GM12874 (cell line): Measurements from ENCODE around the gene PFKFB4.

ENCODE experiments used
- CTCF ChIP-seq: IDR thresholded peaks from 2 replicates; pipeline ENCODE4 v1.5.1; 2011; ENCODE audit warnings: low read depth, mild to moderate bottlenecking, control low read depth, low read length, moderate library complexity; ENCODE audit not compliant: insufficient read depth

PFKFB4 gene

GRCh38 chr3:48597408-48597800 lies 40.8 kb upstream of the PFKFB4 start:
- no peak for TF ChIP-seq CTCF

GRCh38 chr3:48596676-48597407 lies 40.2 kb upstream of the PFKFB4 start:
- no peak for TF ChIP-seq CTCF

GRCh38 chr3:48596157-48596556 lies 39.6 kb upstream of the PFKFB4 start:
- no peak for TF ChIP-seq CTCF

- TF ChIP-seq CTCF = no peak
These were observed 39.0 kb upstream of the PFKFB4 start for GRCh38 chr3:48595526-48596121.

GRCh38 chr3:48595075-48595525 lies 38.5 kb upstream of the PFKFB4 start, which contains the start of gene COL7A1:
COL7A1 (minus strand) TSS chr3:48595329; CDS start chr3:48595159, 170 bp downstream.
- TF ChIP-seq CTCF = no peak

- TF ChIP-seq CTCF = no peak
These were observed 37.9 kb upstream of the PFKFB4 start for GRCh38 chr3:48594417-48595049.

GRCh38 chr3:48593337-48593736 lies 36.7 kb upstream of the PFKFB4 start:
- no peak for TF ChIP-seq CTCF
